ENCODE results near the gene SCAMP3.
A peak's percentile ranks its signal among the peaks of the same experiment; 100 is the strongest.
"Not testable (repeated sequence)": the region's sequence is repeated elsewhere in the genome, so short reads cannot be mapped to it uniquely, and the experiment has no call there.

Gene SCAMP3

DNA sequence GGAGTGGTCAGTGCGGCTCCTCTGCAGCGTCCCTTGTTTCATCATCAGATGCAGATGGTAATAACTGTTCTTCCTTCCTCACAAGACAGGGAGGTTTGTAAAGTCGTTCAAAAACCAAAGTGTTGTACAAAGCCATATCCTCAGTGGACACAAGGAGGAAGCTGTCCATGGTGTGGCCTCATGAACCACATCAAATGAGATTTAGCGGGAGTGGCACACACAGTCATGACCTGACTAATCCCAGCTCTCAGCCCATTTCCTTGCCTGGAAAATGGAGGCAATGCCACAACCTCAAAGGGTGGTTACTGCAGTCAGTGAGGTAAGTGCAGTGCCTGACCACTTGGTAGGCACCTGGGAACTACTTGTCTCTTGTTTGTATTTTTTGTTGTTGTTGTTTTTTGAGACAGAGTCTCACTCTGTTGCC, 20.3 kb downstream of the SCAMP3 start:
- H3K27me3 ChIP-seq (ENCODE audit: control insufficient read depth in 1 of 2, insufficient read depth in 1 of 2, low read length in 2 of 2) = no peaks in the 10 kb centered on the region
- no peak overlapping the region for H3K4ac ChIP-seq (ENCODE audit: low read depth in 1 of 2, low read length in 2 of 2)
- H3K4me2 ChIP-seq (ENCODE audit: low read length, poor library complexity, severe bottlenecking) = no peak overlapping the region
- H3K9me3 ChIP-seq (ENCODE audit: control insufficient read depth, low read length) = no peaks in the 10 kb centered on the region
- WGBS = 87% methylated on average over 4 of the region's 4 CpGs
- H3K27ac ChIP-seq (ENCODE audit: low read length, poor library complexity, severe bottlenecking) = no peak overlapping the region
- peaks cover 11% of the 10 kb centered on the region for H3K4me1 ChIP-seq (ENCODE audit: control insufficient read depth, insufficient read depth, low read depth, low read length)
- peak overlapping the region in 1 of 2 experiments; percentile 65 for H2BK12ac ChIP-seq (ENCODE audit: low read length in 2 of 2)
- H2BK5ac ChIP-seq (ENCODE audit: low read depth, low read length, poor library complexity, severe bottlenecking) = no peak overlapping the region
- no peak overlapping the region for H2BK15ac ChIP-seq (ENCODE audit: low read depth, poor library complexity, severe bottlenecking)
- no peak overlapping the region for H3K9ac ChIP-seq (ENCODE audit: low read length)
- H4K8ac ChIP-seq (ENCODE audit: low read length) = peak overlapping the region; percentile 62
- no peak overlapping the region for H3K14ac ChIP-seq (ENCODE audit: low read length in 2 of 2)
- no peak overlapping the region for H3K4me3 ChIP-seq (ENCODE audit: insufficient read depth in 1 of 2, low read depth in 1 of 2, low read length in 2 of 2)
- no peak overlapping the region for H2BK120ac ChIP-seq (ENCODE audit: low read depth, low read length)
- no peak overlapping the region for H2AK5ac ChIP-seq (ENCODE audit: low read length, severe bottlenecking)
- H3K79me1 ChIP-seq (replicated peaks; ENCODE audit: low read length, poor library complexity, severe bottlenecking) = peaks cover 4% of the 10 kb centered on the region
- peak overlapping the region; percentile 23 for H4K91ac ChIP-seq (ENCODE audit: low read length)
- H2AFZ ChIP-seq (ENCODE audit: low read depth, low read length) = no peak overlapping the region
- no peak for DNase-seq
- H3K23ac ChIP-seq (ENCODE audit: low read length in 2 of 2) = no peak overlapping the region
- H3K36me3 ChIP-seq (ENCODE audit: control insufficient read depth in 1 of 2, insufficient read depth in 2 of 2, low read depth in 1 of 2, low read length in 2 of 2) = peaks cover 23 to 31% of the 10 kb centered on the region in 2 experiments
- H3K18ac ChIP-seq (ENCODE audit: low read depth in 1 of 2, low read length in 2 of 2) = no peak overlapping the region

DNA sequence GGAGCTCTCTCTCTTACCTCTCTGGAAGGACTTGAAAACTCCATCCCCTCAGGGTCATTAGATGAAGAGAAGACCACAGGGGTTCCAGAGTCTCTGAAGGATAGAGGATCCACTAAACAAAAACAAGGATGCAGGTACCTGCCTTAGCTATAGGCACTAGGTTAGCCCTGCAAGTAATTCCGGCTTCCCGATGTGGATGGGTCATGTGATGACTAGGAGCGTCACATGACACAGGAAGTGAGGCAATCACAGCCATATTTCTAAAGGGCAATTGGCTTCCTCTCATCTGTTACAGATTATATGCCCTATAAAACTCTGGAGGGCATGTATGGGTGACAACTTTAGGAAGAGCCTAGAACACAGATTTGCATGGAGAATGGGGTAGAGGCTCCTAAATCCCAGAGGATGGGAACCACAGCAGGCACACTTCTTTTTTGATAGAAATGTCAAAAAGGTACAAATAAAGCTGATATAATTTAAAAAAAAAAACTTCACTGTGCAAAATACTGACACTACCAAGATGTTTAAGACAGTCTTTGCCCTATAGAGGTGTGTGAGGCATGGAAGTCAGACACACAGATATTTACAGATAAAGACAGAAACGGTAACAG, 21.0 kb downstream of the SCAMP3 start:
- Histone ChIP-seq H3K27me3 (ENCODE audit: control insufficient read depth in 1 of 2, insufficient read depth in 1 of 2, low read length in 2 of 2) (no peaks in the 10 kb centered on the region), H2AFZ (ENCODE audit: low read depth, low read length) (no peak overlapping the region), H3K4me3 (ENCODE audit: insufficient read depth in 1 of 2, low read depth in 1 of 2, low read length in 2 of 2) (peak overlapping the region in 1 of 2 experiments; percentile 71), H4K91ac (ENCODE audit: low read length) (no peak overlapping the region), H2BK12ac (ENCODE audit: low read length in 2 of 2) (no peak overlapping the region), H3K27ac (ENCODE audit: low read length, poor library complexity, severe bottlenecking) (no peak overlapping the region), H4K8ac (ENCODE audit: low read length) (no peak overlapping the region), H3K9me3 (ENCODE audit: control insufficient read depth, low read length) (no peaks in the 10 kb centered on the region), H3K18ac (ENCODE audit: low read depth in 1 of 2, low read length in 2 of 2) (no peak overlapping the region), H3K36me3 (ENCODE audit: control insufficient read depth in 1 of 2, insufficient read depth in 2 of 2, low read depth in 1 of 2, low read length in 2 of 2) (peaks cover 27 to 31% of the 10 kb centered on the region in 2 experiments), H2AK5ac (ENCODE audit: low read length, severe bottlenecking) (no peak overlapping the region), H3K23ac (ENCODE audit: low read length in 2 of 2) (no peak overlapping the region), H2BK5ac (ENCODE audit: low read depth, low read length, poor library complexity, severe bottlenecking) (no peak overlapping the region), H3K4ac (ENCODE audit: low read depth in 1 of 2, low read length in 2 of 2) (peak overlapping the region in 1 of 2 experiments; percentile 64), H2BK120ac (ENCODE audit: low read depth, low read length) (no peak overlapping the region), H2BK15ac (ENCODE audit: low read depth, poor library complexity, severe bottlenecking) (no peak overlapping the region), H3K14ac (ENCODE audit: low read length in 2 of 2) (no peak overlapping the region), H3K4me2 (ENCODE audit: low read length, poor library complexity, severe bottlenecking) (peak overlapping the region; percentile 56), H3K4me1 (ENCODE audit: control insufficient read depth, insufficient read depth, low read depth, low read length) (peaks cover 11% of the 10 kb centered on the region), H3K79me1 (replicated peaks; ENCODE audit: low read length, poor library complexity, severe bottlenecking) (peaks cover 4% of the 10 kb centered on the region), H3K9ac (ENCODE audit: low read length) (peak overlapping the region; percentile 66)
- WGBS = 22% methylated on average over 4 of the region's 4 CpGs
- peak; percentile 87 for DNase-seq

DNA sequence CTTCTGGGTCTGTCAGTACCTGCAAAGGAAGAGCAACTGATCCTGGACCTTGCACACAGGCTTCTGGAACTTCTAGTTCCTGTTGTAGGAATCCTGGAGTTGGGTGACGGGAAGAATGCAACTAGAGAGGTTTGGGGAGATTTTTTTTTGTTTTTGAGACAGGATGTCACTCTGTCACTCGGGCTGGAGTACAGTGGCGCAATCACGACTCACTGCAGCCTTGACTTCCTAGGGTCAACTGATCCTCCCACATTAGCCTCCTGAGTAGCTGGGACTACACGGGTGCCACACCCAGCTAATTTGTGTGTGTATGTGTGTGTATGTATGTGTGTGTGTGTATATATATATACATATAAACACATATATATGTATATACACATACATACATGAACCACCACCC, 25.7 kb downstream of the SCAMP3 start:
- H3K27ac ChIP-seq (ENCODE audit: low read length, poor library complexity, severe bottlenecking) = no peak overlapping the region
- peaks cover 4% of the 10 kb centered on the region for H3K79me1 ChIP-seq (replicated peaks; ENCODE audit: low read length, poor library complexity, severe bottlenecking)
- H3K9ac ChIP-seq (ENCODE audit: low read length) = no peak overlapping the region
- no peak overlapping the region for H4K8ac ChIP-seq (ENCODE audit: low read length)
- no peak overlapping the region for H2BK120ac ChIP-seq (ENCODE audit: low read depth, low read length)
- no peak for DNase-seq
- H3K23ac ChIP-seq (ENCODE audit: low read length in 2 of 2) = no peak overlapping the region
- no peaks in the 10 kb centered on the region for H3K9me3 ChIP-seq (ENCODE audit: control insufficient read depth, low read length)
- H3K4me2 ChIP-seq (ENCODE audit: low read length, poor library complexity, severe bottlenecking) = no peak overlapping the region
- no peak overlapping the region for H2BK5ac ChIP-seq (ENCODE audit: low read depth, low read length, poor library complexity, severe bottlenecking)
- H3K18ac ChIP-seq (ENCODE audit: low read depth in 1 of 2, low read length in 2 of 2) = no peak overlapping the region
- WGBS = 65% methylated on average over 4 of the region's 5 CpGs
- no peak overlapping the region for H2AFZ ChIP-seq (ENCODE audit: low read depth, low read length)
- no peak overlapping the region for H2BK12ac ChIP-seq (ENCODE audit: low read length in 2 of 2)
- H3K14ac ChIP-seq (ENCODE audit: low read length in 2 of 2) = no peak overlapping the region
- no peaks in the 10 kb centered on the region for H3K27me3 ChIP-seq (ENCODE audit: control insufficient read depth in 1 of 2, insufficient read depth in 1 of 2, low read length in 2 of 2)
- no peak overlapping the region for H2AK5ac ChIP-seq (ENCODE audit: low read length, severe bottlenecking)
- H3K4me1 ChIP-seq (ENCODE audit: control insufficient read depth, insufficient read depth, low read depth, low read length) = peaks cover 10% of the 10 kb centered on the region
- no peak overlapping the region for H2BK15ac ChIP-seq (ENCODE audit: low read depth, poor library complexity, severe bottlenecking)
- no peak overlapping the region for H3K4me3 ChIP-seq (ENCODE audit: insufficient read depth in 1 of 2, low read depth in 1 of 2, low read length in 2 of 2)
- no peak overlapping the region for H4K91ac ChIP-seq (ENCODE audit: low read length)
- peaks cover 39 to 40% of the 10 kb centered on the region in 2 experiments for H3K36me3 ChIP-seq (ENCODE audit: control insufficient read depth in 1 of 2, insufficient read depth in 2 of 2, low read depth in 1 of 2, low read length in 2 of 2)
- H3K4ac ChIP-seq (ENCODE audit: low read depth in 1 of 2, low read length in 2 of 2) = no peak overlapping the region

DNA sequence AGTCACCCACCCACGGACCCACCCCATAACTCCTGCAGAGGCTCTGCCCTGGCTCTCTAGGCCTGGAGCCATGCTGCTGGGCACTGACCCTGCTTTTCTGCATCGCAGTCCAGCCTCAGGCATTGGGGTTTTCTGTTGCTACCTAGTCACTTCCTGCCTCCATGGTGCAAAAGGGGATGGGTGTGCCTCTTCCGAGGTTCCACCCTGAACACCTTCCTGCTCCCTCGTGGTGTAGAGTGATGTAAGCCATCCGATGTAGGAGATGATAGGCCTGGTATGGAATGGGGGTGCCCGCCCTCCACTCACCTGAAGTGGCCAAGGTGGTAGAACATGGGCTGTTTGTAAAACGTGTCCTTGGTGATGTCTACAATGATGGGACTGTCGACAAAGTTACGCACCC, 26.8 kb downstream of the SCAMP3 start:
- H2BK120ac ChIP-seq (ENCODE audit: low read depth, low read length); H3K4ac ChIP-seq (ENCODE audit: low read depth in 1 of 2, low read length in 2 of 2); H3K27me3 ChIP-seq (ENCODE audit: control insufficient read depth in 1 of 2, insufficient read depth in 1 of 2, low read length in 2 of 2); H4K8ac ChIP-seq (ENCODE audit: low read length); H3K4me2 ChIP-seq (ENCODE audit: low read length, poor library complexity, severe bottlenecking); H3K4me1 ChIP-seq (ENCODE audit: control insufficient read depth, insufficient read depth, low read depth, low read length); H2BK12ac ChIP-seq (ENCODE audit: low read length in 2 of 2); H3K79me1 ChIP-seq (replicated peaks; ENCODE audit: low read length, poor library complexity, severe bottlenecking); H3K14ac ChIP-seq (ENCODE audit: low read length in 2 of 2); H3K27ac ChIP-seq (ENCODE audit: low read length, poor library complexity, severe bottlenecking); H2AFZ ChIP-seq (ENCODE audit: low read depth, low read length); H3K9ac ChIP-seq (ENCODE audit: low read length); H3K9me3 ChIP-seq (ENCODE audit: control insufficient read depth, low read length); H3K23ac ChIP-seq (ENCODE audit: low read length in 2 of 2); H2AK5ac ChIP-seq (ENCODE audit: low read length, severe bottlenecking); H2BK5ac ChIP-seq (ENCODE audit: low read depth, low read length, poor library complexity, severe bottlenecking); H3K4me3 ChIP-seq (ENCODE audit: insufficient read depth in 1 of 2, low read depth in 1 of 2, low read length in 2 of 2); H4K91ac ChIP-seq (ENCODE audit: low read length); DNase-seq; H3K18ac ChIP-seq (ENCODE audit: low read depth in 1 of 2, low read length in 2 of 2); H2BK15ac ChIP-seq (ENCODE audit: low read depth, poor library complexity, severe bottlenecking): not testable (repeated sequence)
- peaks cover 39 to 40% of the 10 kb centered on the region in 2 experiments for H3K36me3 ChIP-seq (ENCODE audit: control insufficient read depth in 1 of 2, insufficient read depth in 2 of 2, low read depth in 1 of 2, low read length in 2 of 2)
- 91% methylated on average over 4 of the region's 9 CpGs for WGBS

All from mesenchymal stem cell (in vitro differentiated cells and primary cell).